ENCODE results near the gene C12orf60. TPM values are rescaled to one million over a fixed set of nuclear protein-coding genes. Genes with fewer than 3 reads are reported as not detected.

C12orf60 gene
- total RNA-seq, 3 donors from 2014 or later (not counting 1 experiment from before 2014, with no cell fraction given) = 0.28 to 0.79 (median 0.33) TPM

DNA sequence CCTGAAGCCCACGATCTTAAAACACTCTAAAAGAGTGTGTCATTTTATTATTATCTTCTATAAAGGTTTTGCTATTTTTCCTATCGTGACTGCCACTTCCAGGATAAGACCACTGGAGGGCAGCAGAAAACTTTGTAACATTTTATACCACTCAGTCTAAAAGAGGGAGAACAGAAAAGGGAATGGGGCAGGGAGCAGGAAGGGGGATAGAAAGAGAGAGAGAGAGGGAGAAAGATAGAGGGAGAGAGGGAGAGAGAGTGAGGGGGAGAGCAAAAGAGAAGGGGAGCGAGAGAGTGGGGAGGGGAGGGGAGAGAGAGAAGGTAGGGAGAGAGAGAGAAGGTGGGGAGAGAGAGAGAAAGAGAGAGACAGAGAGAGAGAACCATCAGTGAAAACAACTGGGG is 41.9 kb downstream of the C12orf60 start:
- Mint-ChIP-seq H3K9me3 (no peaks in the 10 kb centered on the region), H3K36me3 (no peaks in the 10 kb centered on the region), H3K27me3 (ENCODE audit: low read depth in 2 of 2) (peaks cover 0 to 16% of the 10 kb centered on the region in 2 donors), H3K4me3 (no peak overlapping the region), H3K27ac (peak overlapping the region in 1 of 2 donors; percentile 11), H3K4me1 (peaks cover 0 to 5% of the 10 kb centered on the region in 2 donors)
- Histone ChIP-seq H3K9me3 (ENCODE audit: control insufficient read depth, insufficient read depth, low read length) (no peaks in the 10 kb centered on the region), H3K27me3 (ENCODE audit: control insufficient read depth, insufficient read depth, low read length) (no peaks in the 10 kb centered on the region), H3K4me3 (ENCODE audit: low read length) (no peak overlapping the region), H3K36me3 (ENCODE audit: control insufficient read depth, insufficient read depth, low read length) (no peaks in the 10 kb centered on the region), H3K4me1 (ENCODE audit: control insufficient read depth, insufficient read depth, low read length) (no peaks in the 10 kb centered on the region), H3K27ac (ENCODE audit: low read length) (no peak overlapping the region)
- intact Hi-C loops (cut with micrococcal nuclease) = loop anchor here (1.0 to 10.0 kb wide), 3 partner anchors 121 to 422 kb away; no protein-coding TSS in a partner anchor
- DNase-seq = peak in 1 of 2 donors; percentile 77
- TF ChIP-seq, protein P1, sequence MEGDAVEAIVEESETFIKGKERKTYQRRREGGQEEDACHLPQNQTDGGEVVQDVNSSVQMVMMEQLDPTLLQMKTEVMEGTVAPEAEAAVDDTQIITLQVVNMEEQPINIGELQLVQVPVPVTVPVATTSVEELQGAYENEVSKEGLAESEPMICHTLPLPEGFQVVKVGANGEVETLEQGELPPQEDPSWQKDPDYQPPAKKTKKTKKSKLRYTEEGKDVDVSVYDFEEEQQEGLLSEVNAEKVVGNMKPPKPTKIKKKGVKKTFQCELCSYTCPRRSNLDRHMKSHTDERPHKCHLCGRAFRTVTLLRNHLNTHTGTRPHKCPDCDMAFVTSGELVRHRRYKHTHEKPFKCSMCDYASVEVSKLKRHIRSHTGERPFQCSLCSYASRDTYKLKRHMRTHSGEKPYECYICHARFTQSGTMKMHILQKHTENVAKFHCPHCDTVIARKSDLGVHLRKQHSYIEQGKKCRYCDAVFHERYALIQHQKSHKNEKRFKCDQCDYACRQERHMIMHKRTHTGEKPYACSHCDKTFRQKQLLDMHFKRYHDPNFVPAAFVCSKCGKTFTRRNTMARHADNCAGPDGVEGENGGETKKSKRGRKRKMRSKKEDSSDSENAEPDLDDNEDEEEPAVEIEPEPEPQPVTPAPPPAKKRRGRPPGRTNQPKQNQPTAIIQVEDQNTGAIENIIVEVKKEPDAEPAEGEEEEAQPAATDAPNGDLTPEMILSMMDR (IDR thresholded peaks at IDR 0.05) = peak; percentile 66
- peak; percentile 62 to 81 (median 64) for ATAC-seq
- 63% methylated on average over 1 of the region's 3 CpGs for WGBS (ENCODE audit: insufficient coverage)

DNA sequence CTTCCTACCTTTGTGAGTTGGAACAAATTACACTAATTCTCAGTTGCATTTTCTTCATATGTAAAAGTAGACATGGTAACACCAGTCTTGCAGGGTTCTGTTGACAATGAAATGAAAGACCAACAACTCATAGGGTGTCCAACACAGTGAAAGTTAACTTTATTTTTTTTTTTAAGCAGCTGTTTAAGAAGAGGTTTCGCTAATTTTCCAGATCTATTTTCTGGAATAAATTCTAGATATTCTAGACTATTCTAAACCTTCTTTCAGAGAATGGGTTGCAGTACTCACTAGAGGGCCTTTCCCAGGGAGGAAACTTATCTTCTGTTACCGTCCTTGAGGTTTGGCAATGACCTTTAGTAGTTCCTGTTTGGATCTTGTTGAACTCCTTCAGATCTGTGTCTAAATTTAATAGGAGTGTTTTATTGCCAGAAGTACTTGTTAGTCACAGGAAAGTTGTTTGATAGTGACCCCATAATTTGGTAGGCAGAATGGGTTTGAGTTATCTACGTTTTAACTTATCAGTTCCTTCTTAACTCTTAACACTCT is 42.6 kb downstream of the C12orf60 start:
- Histone ChIP-seq H3K4me3 (ENCODE audit: low read length) (no peak overlapping the region), H3K4me1 (ENCODE audit: control insufficient read depth, insufficient read depth, low read length) (no peaks in the 10 kb centered on the region), H3K27me3 (ENCODE audit: control insufficient read depth, insufficient read depth, low read length) (no peaks in the 10 kb centered on the region), H3K36me3 (ENCODE audit: control insufficient read depth, insufficient read depth, low read length) (no peaks in the 10 kb centered on the region), H3K9me3 (ENCODE audit: control insufficient read depth, insufficient read depth, low read length) (no peaks in the 10 kb centered on the region), H3K27ac (ENCODE audit: low read length) (no peak overlapping the region)
- no peak overlapping the region for H3K27ac Mint-ChIP-seq
- TF ChIP-seq, protein P1 (IDR thresholded peaks at IDR 0.05) = no peak
- H3K36me3 Mint-ChIP-seq = no peaks in the 10 kb centered on the region
- DNase-seq = no peak
- H3K4me1 Mint-ChIP-seq = peaks cover 0 to 5% of the 10 kb centered on the region in 2 donors
- ATAC-seq = no peak
- H3K4me3 Mint-ChIP-seq = no peak overlapping the region
- 36% methylated on average over 1 of the region's 3 CpGs for WGBS (ENCODE audit: insufficient coverage)
- intact Hi-C loops (cut with micrococcal nuclease) = loop anchor here (5.0 to 10.0 kb wide), 2 partner anchors 121 to 421 kb away; no protein-coding TSS in a partner anchor
- H3K27me3 Mint-ChIP-seq (ENCODE audit: low read depth in 2 of 2) = peaks cover 0 to 13% of the 10 kb centered on the region in 2 donors
- H3K9me3 Mint-ChIP-seq = no peaks in the 10 kb centered on the region

GRCh38 chr12:14846876-14847580 is 43.6 kb downstream of the C12orf60 start:
- H3K4me3 Mint-ChIP-seq = no peak overlapping the region
- ATAC-seq (no peak), DNase-seq (no peak)
- WGBS (ENCODE audit: insufficient coverage) = 87% methylated on average over 3 of the region's 4 CpGs
- intact Hi-C loops (cut with micrococcal nuclease) = loop anchor here (5.0 to 10.0 kb wide), 2 partner anchors 122 to 420 kb away; no protein-coding TSS in a partner anchor
- TF ChIP-seq, protein P1 (IDR thresholded peaks at IDR 0.05) = no peak
- H3K36me3 Mint-ChIP-seq = no peaks in the 10 kb centered on the region
- no peak overlapping the region for H3K27ac Mint-ChIP-seq
- H3K4me1 ChIP-seq (ENCODE audit: control insufficient read depth, insufficient read depth, low read length) = no peaks in the 10 kb centered on the region
- H3K4me1 Mint-ChIP-seq = peaks cover 0 to 5% of the 10 kb centered on the region in 2 donors
- no peak overlapping the region for H3K4me3 ChIP-seq (ENCODE audit: low read length)
- no peaks in the 10 kb centered on the region for H3K9me3 ChIP-seq (ENCODE audit: control insufficient read depth, insufficient read depth, low read length)
- H3K27ac ChIP-seq (ENCODE audit: low read length) = no peak overlapping the region
- H3K9me3 Mint-ChIP-seq = no peaks in the 10 kb centered on the region
- H3K36me3 ChIP-seq (ENCODE audit: control insufficient read depth, insufficient read depth, low read length) = no peaks in the 10 kb centered on the region
- peaks cover 0 to 13% of the 10 kb centered on the region in 2 donors for H3K27me3 Mint-ChIP-seq (ENCODE audit: low read depth in 2 of 2)
- H3K27me3 ChIP-seq (ENCODE audit: control insufficient read depth, insufficient read depth, low read length) = no peaks in the 10 kb centered on the region
